Measurements from ENCODE around the gene ODF4.
"Not testable (repeated sequence)": the region's sequence is repeated elsewhere in the genome, so short reads cannot be mapped to it uniquely, and the experiment has no call there.

ODF4 gene

GRCh38 chr17:8369944-8370343 is 30.3 kb downstream of the ODF4 start:
- no peak for DNase-seq

- DNase-seq, result no peak
These were observed 32.1 kb downstream of the ODF4 start for GRCh38 chr17:8371786-8372185.

GRCh38 chr17:8372422-8372821 is 32.8 kb downstream of the ODF4 start:
- DNase-seq, result no peak

DNA sequence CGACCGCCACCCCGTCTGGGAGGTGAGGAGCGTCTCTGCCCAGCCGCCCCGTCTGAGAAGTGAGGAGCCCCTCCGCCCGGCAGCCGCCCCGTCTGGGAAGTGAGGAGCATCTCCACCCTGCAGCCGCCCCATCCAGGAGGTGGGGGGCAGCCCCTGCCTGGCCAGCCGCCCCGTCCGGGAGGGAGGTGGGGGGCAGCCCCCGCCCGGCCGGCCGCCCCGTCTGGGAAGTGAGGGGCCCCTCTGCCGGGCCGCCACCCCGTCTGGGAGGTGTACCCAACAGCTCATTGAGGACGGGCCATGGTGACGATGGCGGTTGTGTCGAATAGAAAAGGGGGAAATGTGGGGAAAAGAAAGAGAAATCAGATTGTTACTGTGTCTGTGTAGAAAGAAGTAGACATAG is 34.2 kb downstream of the ODF4 start:
- not testable (repeated sequence) for DNase-seq

DNA sequence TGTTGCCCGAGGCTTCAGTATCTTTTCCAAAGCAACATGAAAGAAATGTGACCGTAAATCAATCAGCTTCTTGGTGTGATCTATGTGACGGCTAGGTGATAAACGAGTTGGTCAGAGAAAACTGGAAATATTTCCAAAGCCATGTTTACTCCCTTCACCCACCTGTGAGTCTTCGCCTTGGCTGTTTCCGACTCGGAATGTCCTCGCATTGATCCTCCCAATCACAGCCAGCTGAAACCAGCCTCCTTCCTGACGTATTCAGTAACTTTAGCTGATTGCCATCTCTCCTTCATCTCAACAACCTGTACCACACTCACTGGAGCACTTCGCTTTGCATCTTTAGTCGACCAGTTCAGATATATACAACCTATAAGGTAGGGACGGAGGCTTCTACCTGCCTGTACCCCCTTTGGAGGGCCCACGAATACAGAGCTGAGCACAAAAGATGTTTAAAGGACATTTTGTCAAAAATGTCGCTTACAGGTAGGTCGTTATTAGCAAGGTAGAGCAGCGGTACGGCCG is 36.2 kb downstream of the ODF4 start:
- peak; percentile 58 for DNase-seq

DNA sequence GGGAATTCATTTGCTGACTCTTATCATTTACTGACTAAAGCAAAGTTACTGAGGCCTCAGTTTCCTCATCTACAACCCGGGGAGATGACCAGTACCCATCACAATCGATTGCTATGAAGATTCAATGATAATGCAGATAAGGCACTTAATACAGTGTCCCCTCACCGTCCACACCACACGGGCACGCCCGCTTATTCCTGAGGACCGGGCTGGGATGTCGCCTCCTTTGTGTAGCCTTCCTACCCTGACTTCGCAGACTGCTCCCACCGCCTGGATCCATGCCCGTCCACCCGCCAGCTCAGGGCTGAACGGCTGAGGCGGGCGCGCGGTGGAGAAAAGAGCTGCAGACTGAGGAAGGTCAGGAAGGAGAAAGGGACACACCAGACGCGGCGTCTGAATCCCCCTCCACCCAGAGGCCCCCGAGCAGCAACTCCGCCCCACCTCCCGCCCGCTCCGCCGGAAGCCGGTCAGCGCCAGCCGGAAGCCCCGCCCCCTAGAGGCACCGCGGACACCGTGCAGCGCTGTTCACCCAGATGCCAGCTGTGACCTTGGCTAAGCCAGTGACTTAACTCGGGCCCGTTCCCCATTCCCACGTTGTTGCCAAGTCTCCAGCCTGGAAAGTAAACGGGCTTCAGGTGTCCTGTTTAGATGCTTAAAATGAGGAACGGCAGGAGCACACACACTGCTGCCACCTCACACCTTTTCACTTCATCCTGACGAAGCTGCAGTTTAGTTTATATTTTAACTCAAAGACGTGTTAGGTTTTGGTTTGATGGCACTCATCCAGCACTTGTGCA is 36.8 kb downstream of the ODF4 start, which contains the start of gene KRABD2:
Gene KRABD2 (minus strand): TSS at position 434 of the 797 bp plus-strand sequence.
- peak; percentile 97 for DNase-seq

- no peak for DNase-seq
These were observed 37.8 kb downstream of the ODF4 start for GRCh38 chr17:8377422-8377821.

- DNase-seq, result not testable (repeated sequence)
These were observed 38.5 kb downstream of the ODF4 start for GRCh38 chr17:8378117-8378516.

GRCh38 chr17:8380049-8380448 is 40.4 kb downstream of the ODF4 start:
- no peak for DNase-seq

DNA sequence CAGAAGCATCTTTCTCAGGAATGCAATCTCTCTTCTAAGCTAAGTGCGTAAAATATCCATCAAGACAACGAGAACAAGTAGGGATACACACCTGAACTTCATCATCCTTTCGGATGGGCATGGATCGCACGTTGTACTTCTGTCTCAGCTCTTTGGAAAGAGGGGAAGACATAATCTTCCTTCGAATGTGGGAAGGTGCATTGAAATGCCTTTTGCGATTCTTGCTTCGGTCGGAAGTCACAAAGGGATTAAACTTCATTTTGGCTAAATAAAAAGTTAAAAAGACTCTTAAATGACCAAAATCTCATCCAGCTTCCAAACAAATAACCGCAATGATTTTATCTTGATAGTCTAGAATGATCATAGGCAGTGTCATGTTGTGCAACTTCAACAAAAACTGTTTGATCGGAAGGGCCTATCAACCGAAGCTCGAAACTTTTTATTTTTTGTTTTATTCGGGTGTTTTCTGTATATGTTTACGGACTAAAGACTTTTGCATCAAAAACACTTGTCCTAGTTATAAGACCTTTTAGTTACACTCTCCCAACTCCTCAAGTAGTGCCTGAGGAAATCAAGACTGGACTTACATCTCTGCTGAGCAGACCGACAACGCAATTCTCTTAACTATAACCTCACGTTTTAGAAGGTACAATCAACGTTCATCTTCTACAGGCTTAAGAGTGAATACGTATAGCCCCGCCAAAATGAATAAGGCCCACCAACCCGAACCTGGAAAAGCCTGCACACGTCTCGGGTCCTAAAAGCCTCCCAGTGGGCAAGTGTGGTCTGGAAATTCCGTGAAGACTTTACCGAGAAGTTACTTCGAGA is 42.6 kb downstream of the ODF4 start:
- DNase-seq, result no peak

DNA sequence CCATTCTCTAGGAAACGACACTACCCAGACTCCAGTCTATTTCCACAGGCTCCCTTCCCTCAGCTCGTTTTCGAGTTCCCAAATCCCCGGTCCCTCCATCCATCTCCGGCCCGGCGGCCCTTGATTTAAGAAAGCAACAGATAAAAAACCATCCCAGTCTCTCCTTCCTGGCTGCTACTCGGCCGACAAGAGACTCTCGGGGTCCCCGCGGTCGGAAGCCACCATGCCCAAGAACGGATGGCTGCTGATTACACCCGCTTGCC is 43.2 kb downstream of the ODF4 start:
- DNase-seq, result no peak

- peak; percentile 99 for DNase-seq
These were observed 43.6 kb downstream of the ODF4 start, which contains the start of gene RPL26 for GRCh38 chr17:8383143-8383822. TSS of gene RPL26 (minus strand) at chr17:8383193. CDS start at chr17:8382310, 883 bp downstream.

DNA sequence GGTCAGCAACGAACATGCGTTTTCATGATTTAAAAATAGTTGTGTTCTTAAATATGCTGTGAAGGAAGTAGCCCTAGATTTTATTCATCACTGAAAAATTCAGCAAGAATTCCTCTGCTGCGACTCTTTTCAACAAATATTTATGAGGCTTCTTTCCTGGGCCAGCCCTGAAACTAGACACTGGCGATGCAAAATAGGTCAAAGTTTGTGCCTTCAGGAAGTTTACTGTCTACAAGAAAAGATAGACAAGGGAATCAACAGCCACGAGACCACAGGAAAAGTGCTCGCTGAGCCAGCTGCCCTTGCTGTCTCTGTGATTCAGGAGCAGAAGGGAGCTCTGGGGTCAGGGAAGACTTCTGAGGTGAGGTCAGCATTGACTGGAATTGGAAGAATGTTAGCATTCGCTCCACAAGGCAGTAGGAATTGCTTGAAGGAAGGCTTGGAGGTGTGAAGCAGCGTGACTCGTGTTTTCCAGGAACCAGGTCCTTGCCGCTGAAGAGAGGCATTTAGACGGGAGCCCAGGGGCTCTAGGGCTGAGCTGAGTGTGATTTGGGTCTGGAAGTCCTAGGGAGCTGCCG is 45.2 kb downstream of the ODF4 start:
- no peak for DNase-seq

DNA sequence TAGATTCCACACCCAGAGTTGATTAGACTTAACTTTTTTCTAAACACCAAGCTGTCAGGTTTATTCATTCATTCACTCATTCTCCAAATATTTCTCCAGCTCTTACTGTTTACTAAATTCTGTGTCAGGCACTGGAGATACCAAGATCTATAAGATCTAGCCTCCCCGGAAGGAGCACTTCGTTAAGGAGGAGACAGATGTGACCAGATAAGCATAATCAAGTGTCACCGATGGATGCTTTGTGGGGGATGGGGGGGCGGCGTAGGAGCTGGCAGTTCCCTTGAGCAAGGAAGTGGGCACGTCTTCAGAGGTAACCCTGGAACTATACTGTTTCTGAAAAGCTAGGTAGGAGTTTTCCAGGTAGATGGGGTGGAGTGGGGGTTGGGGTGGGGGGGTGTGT is 47.2 kb downstream of the ODF4 start:
- no peak for DNase-seq

GRCh38 chr17:8387914-8388651 is 48.4 kb downstream of the ODF4 start:
- DNase-seq, result no peak

DNA sequence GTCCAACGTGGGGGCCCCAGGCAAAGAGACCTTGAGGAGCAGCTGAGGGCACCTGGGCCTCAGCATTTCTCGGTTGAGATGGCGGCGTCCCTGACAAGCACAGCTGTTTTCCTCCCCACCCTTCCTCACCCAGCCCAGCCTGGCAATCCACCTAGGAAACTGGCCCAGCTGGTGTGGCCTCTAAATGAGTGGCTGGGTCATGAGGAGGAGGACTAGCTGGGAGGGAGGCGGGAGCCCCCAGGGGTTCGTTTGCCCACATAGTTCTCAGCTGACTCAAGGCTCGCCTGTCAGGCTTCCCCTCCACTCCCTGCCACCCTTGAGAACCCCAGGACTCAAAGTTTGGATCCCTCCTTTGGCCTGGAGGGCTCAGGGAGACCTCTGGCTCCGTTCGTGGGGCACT is 52.1 kb downstream of the ODF4 start:
- DNase-seq, result no peak

GRCh38 chr17:8392274-8392673 is 52.6 kb downstream of the ODF4 start:
- DNase-seq, result no peak

DNA sequence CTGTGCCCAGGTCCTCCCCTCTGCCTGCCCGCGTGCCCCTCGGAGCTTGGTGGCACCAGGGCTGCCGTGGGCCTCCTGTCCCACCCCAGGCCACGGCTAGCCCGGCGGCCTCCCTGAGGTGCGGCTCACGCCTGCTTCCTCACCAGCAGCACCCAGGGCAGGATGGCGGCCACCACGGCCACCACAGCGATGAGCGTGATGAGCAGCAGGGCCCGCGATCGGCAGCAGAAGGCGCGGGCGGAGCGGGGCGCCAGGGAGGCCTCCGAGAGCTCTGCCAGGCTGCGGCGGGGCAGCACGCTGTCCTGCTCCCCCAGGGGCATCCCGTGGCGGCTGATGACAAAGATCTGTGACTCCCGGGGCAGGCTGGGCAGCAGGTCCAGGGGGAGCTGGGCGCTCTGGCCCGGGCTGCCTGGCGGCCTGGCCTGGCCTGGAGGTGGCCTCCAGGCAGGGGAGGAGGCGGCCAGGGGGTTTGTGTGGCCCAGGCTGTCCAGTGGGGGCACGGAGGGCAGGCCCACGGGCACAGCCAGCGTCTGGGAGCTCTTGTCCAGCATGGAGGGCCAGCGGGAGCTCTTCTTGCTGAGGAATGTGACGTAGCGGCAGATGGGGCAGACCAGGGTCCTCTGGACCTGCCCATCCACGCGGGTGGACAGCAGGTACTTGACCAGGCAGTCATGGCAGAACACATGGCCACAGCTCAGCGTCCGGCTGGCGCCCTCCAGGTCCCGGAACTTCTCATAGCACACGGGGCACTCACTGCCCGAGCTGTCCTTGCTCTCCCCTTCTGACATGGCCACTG is 53.2 kb downstream of the ODF4 start:
- no peak for DNase-seq

- DNase-seq, result no peak
These were observed 54.0 kb downstream of the ODF4 start for GRCh38 chr17:8393470-8394231.

DNA sequence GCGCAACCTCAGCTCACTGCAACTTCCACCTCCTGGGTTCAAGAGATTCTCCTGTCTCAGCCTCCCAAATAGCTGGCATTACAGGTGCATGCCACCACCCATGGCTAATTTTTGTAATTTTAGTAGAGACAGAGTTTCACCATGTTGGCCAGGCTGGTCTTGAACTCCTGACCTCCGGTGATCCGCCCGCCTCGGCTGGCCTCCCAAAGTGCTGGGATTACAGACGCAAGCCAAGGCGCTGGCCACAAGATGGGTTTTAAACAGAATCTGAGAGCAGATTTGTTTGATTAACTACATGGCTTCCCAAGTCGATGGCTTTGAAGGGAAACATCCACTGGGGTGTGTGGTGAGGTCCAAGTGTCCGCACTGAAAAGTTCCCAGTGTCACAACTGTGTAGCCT is 54.9 kb downstream of the ODF4 start:
- DNase-seq, result not testable (repeated sequence)

Data from NCI-H1105 (cell line).